ENCODE data around the gene ZDHHC18.

Gene ZDHHC18

DNA sequence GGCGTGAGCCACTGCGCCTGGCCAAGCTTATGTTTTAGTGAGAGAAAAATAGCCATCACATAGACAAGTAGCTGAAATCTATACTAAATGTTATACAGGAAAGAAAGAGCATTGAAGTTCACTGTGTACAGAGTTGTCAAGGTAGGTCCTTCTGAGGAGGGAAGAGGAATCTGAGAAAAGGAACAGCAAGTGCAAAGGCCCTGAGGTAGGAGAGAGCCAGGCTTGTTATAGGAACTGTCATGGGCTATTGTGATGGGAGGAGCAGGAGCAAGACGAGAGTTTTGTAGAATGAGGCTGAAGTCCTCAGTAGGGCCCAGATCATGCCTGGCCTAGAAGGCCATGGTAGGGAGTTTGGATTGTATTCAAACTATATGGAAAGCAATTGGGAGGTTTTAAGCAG, 4.6 kb downstream of the ZDHHC18 start:
- TF ChIP-seq, protein P1, sequence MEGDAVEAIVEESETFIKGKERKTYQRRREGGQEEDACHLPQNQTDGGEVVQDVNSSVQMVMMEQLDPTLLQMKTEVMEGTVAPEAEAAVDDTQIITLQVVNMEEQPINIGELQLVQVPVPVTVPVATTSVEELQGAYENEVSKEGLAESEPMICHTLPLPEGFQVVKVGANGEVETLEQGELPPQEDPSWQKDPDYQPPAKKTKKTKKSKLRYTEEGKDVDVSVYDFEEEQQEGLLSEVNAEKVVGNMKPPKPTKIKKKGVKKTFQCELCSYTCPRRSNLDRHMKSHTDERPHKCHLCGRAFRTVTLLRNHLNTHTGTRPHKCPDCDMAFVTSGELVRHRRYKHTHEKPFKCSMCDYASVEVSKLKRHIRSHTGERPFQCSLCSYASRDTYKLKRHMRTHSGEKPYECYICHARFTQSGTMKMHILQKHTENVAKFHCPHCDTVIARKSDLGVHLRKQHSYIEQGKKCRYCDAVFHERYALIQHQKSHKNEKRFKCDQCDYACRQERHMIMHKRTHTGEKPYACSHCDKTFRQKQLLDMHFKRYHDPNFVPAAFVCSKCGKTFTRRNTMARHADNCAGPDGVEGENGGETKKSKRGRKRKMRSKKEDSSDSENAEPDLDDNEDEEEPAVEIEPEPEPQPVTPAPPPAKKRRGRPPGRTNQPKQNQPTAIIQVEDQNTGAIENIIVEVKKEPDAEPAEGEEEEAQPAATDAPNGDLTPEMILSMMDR (IDR thresholded peaks at IDR 0.05) = no peak

DNA sequence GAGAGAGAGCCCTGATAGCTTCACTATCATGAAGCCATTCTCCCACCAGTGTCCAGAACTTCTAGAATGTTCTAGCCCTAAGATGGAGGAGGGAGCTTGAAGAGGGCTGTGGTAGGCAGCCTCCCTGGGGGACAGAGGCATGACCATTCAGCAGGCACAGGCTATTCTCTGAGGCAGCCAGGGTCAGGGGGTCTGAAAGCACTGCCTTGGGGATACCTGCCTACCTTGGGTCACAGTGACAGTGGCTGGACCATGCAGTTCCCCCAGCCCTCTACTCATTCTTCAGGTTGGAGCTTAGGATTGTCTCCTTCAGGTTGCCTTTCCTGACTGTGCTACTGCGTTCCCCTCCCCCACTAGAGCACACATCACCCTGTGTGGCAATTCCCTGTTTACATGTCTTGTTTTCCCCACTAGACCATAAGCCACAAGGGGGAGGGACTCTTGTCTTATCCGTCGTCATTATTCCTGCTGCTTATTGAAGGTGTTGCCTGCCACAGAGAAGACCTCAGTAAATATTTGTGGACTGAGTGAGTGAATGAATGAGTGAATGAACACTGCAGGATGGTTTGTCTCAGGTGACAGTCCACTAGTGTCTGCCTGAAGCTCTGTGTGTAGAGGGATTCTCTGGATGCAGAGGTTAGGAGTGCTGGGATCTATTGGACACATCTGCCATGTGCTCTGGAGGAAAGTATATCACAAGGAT, 5.2 kb downstream of the ZDHHC18 start:
- TF ChIP-seq, protein P1 (IDR thresholded peaks at IDR 0.05) = no peak

DNA sequence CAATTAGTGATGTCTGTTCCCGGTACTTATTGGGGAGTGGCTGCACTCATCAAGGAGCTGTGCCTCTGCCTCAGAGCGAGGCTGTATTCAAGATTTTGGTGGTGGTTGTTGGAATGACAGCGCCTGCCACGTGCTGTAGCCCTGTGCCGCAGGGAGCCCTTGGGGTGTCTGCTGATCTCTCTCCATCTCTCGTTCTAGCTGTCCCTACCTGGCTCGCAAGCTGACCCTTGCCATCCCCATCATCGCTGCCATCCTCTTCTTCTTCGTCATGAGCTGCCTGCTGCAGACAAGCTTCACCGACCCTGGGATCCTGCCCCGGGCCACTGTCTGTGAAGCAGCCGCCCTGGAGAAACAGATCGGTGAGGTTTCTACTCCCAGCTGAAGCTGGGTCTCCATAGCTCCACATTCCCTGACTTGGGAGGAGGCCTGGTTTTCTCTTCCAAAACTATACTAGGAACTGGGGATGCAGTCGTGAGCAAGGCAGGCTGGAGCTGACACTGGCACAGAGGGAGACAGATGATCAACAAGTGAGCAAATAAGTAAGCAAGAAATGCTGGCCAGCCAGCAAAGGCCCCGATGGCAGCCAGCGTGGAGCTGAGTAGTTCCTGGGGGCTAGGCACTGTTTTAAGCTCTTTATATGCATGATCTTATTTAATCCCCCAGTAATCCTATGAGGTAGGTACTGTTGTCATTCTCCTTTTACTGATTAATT, 5.9 kb downstream of the ZDHHC18 start:
- TF ChIP-seq, protein P1 (IDR thresholded peaks at IDR 0.05) = no peak

DNA sequence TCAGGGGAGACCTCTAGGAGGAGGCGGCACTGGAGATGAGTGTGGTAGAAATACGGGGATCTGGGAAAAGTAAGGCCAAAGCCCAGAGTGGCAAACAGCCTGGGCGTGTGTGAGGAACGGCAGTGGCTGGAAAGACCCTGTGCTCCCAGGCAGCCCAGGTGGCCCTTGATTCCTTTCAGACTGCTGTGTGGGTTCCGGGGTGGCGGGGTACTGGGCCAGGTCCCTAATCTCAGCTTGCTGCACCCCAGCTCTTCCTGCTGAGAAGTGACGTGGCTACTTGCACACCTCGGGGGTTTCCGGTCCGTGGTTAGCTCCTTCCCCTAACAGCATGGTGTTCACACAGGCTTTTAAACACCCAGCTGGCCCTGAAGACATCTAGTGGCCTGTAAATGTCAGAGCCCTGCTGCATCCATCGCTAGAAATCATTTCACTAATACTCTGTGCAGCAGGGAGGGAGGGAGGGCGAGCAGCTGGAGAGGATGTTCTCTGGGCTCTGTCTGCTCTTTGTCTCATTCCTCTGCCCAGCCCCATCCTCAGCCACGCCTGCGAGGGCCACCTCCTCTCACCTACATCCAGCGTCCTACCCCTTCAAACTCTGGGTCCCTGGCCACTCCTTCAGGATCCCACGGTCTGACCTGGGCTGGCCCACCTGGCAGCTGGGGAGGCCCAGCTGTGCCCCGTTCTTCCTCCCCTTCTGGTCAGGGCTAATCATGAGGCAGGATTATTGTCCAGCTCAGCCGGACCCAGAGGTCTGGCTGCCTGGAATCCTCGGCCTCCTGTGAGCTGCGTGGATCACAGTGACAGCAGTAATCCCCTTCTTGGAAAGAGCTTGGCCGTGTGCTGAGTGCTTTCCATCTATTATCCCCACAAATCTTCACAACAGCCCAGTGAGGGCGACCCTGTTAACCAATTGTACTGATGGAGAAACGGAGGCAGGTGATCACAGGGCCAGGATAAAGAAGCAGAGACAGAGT, 7.2 kb downstream of the ZDHHC18 start:
- TF ChIP-seq, protein P1 (IDR thresholded peaks at IDR 0.05) = no peak

DNA sequence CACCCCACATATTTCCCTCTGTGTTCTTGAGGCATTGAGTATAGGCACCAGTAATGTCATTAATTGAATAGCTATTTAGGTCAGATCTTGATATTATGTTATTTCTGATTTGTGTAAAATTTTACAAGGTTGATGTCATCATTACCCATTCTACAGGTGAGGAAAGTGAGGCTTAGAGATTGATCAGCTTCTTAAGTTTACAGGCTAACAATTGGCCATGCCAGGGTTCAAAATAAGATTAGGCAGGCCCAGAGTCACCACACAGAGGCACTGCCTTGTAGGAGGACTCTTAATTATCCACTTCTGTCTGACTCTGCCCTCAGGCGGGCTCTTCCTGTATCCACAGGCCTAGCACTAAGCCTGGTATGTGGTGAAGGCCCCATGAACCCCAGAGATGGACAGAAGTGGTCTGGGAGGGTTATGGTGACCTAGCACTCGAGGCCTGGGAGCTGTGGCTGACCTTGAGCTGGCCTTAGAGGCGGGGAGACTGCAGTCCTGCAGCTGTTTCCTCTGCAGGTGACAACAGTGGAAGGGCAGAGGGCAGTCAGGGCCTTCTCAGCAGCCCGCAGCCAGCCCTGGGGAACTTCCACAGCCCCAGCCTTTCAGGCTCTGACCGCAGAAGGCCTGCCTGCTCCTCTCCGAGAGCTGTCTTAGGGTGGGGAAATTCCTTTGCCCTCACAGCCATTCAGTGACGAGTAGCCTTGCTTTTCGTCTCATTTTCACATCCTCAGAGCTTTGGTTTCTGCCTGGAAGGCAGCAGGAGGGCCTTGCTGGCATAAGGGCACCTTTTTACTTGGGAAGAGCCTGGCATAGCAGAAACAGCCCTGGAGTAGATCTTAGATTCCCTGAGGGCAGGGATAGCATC, 12.2 kb downstream of the ZDHHC18 start:
- TF ChIP-seq, protein P1 (IDR thresholded peaks at IDR 0.05) = no peak

DNA sequence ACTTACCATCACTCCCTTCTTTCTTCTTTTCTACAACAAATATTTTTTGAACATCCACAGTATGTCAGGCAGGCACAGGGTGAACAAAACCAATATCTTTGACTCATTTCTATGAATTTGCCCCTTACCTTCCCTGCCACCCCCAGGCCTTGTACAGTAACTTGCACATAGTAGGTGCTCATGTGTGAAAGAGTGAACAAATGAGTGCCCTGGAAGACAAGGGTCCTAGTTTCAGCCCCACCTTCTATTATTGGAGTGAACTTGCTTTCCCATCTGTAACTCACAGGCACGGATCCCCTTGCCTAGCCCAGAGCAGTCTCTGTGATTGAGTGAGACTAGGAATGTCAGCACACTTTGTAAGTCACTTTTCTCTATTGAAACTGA, 12.8 kb downstream of the ZDHHC18 start:
- TF ChIP-seq, protein P1 (IDR thresholded peaks at IDR 0.05) = no peak
